Thyroid gland (tissue), 4 donors: Measurements from ENCODE around the gene GNG12. TPM values are rescaled to one million over a fixed set of nuclear protein-coding genes. Genes with fewer than 3 reads are reported as not detected.

Experiments
- DNase-seq, 2 donors: peaks; one replicate each; pipeline ENCODE4 v3.0.0-alpha.2; 2019
- H3K27ac ChIP-seq, 3 donors: fragments of 200-600 bp; sonication (generic); 1 replicate in 2 of 3; 2 replicates in 1 of 3; pipeline ENCODE4 v1.5.1; 2016 to 2019; ENCODE audit warnings: mild to moderate bottlenecking in 1 of 3, moderate library complexity in 1 of 3
- H3K27me3 ChIP-seq: fragments of 200-600 bp; sonication (generic); one replicate; pipeline ENCODE4 v1.5.1; 2019
- H3K36me3 ChIP-seq, 2 donors: fragments of 200-600 bp; sonication (generic); one replicate each; pipeline ENCODE4 v1.5.1; 2016 to 2019
- H3K4me1 ChIP-seq, 2 donors: fragments of 200-600 bp; sonication (generic); one replicate each; pipeline ENCODE4 v1.5.1; 2017 to 2019
- H3K4me3 ChIP-seq, 3 donors: fragments of 200-600 bp; sonication (generic); replicated peaks in 1 of 3; 1 replicate in 2 of 3; 2 replicates in 1 of 3; pipeline ENCODE4 v1.5.1; 2016; ENCODE audit warnings: mild to moderate bottlenecking in 1 of 3
- H3K9me3 ChIP-seq: fragments of 200-600 bp; sonication (generic); one replicate; pipeline ENCODE4 v1.5.1; 2017
- POLR2A ChIP-seq, 2 donors: fragments of 450-650 bp; IDR thresholded peaks; one replicate each; pipeline ENCODE4 v1.6.1; 2017; ENCODE audit warnings: antibody characterized with exemption in 2 of 2, mild to moderate bottlenecking in 2 of 2, moderate library complexity in 1 of 2
- WGBS, 2 donors: methylation state at CpG; one replicate each; pipeline ENCODE4 v1.1.5; 2017; 5-methylcytosine and 5-hydroxymethylcytosine counted together
- intact Hi-C: fragments of 100-400 bp; cut with DNase I; formaldehyde crosslinking; loops from one replicate; pipeline ENCODE4 v1.15.1; 2023
- total RNA-seq, 4 donors: library from RNA; depleted of rRNA; stranded (reverse); fragments of >200 nt; gene quantifications; one replicate each; pipeline ENCODE4 v1.2.3, GENCODE V29; 2016
- TF ChIP-seq, protein P1 (sequence below), 6 experiments: fragments of 200-600 bp in 3 of 6; fragments of 450-650 bp in 3 of 6; sonication (generic) in 3 of 6; IDR thresholded peaks; one replicate each; pipeline ENCODE4 v1.5.1; 2016 to 2019; ENCODE audit warnings: antibody characterized with exemption in 6 of 6, mild to moderate bottlenecking in 2 of 6, inconsistent platforms in 1 of 6, moderate library complexity in 1 of 6

GNG12 gene
- total RNA-seq, 4 donors from 2014 or later = 100 to 155 (median 127) TPM

DNA sequence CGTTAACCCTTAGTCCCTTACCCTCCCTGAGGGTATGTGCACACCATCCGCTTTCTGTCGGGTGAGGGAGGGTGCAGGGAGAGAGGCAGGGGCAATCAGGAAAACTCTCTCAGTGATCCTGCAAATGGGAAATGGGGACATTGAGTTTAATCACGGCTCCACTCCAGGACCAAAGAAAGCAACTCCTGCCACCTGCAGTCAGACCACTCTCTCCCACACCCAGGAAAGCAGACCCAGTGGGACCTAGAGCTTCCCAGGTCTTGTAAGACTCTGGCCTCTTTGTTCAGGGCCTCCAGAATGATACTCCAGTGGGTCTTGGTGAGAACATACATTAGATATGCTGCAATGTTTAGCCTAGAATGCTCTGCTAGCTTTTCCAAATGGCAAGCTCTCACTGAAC is 71.5 kb downstream of the GNG12 start:
- Histone ChIP-seq H3K4me1 (peaks cover 28 to 47% of the 10 kb centered on the region in 2 donors), H3K9me3 (no peaks in the 10 kb centered on the region), H3K27me3 (no peaks in the 10 kb centered on the region), H3K4me3 (no peak overlapping the region), H3K36me3 (no peaks in the 10 kb centered on the region), H3K27ac (peak overlapping the region in 2 of 3 donors; percentile 80 to 90)
- intact Hi-C loops = loop anchor here (5.0 to 10.0 kb wide), 2 partner anchors 234 to 353 kb away; no protein-coding TSS in a partner anchor
- no peak for TF ChIP-seq POLR2A (IDR thresholded peaks at IDR 0.05)
- TF ChIP-seq, protein P1, sequence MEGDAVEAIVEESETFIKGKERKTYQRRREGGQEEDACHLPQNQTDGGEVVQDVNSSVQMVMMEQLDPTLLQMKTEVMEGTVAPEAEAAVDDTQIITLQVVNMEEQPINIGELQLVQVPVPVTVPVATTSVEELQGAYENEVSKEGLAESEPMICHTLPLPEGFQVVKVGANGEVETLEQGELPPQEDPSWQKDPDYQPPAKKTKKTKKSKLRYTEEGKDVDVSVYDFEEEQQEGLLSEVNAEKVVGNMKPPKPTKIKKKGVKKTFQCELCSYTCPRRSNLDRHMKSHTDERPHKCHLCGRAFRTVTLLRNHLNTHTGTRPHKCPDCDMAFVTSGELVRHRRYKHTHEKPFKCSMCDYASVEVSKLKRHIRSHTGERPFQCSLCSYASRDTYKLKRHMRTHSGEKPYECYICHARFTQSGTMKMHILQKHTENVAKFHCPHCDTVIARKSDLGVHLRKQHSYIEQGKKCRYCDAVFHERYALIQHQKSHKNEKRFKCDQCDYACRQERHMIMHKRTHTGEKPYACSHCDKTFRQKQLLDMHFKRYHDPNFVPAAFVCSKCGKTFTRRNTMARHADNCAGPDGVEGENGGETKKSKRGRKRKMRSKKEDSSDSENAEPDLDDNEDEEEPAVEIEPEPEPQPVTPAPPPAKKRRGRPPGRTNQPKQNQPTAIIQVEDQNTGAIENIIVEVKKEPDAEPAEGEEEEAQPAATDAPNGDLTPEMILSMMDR (IDR thresholded peaks at IDR 0.05) = no peak
- WGBS, 2 donors = 87 to 93% methylated on average over 4 of the region's 4 CpGs
- DNase-seq = no peak

DNA sequence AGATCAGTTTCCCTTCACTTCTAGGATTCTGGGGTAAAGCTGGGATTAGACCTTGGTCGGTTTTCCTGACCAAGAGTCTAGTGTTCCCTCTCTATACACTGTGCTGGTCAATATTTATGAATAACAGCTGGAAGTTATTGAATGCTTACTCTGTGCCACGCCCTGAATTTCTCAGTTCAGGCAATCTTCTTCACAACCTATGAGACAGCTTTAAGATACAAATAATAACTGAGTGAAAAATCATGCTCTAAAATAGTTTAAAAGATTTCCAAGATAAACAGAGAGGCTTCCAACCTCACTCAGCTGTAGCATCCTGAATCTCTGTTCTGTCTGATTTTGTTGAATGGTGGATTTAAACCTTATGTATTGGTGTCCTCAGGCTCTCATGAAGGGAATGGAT is 72.2 kb downstream of the GNG12 start:
- Histone ChIP-seq H3K27ac (peak overlapping the region; percentile 67 to 90 (median 80)), H3K4me1 (peaks cover 28 to 47% of the 10 kb centered on the region in 2 donors), H3K36me3 (no peaks in the 10 kb centered on the region), H3K9me3 (no peaks in the 10 kb centered on the region), H3K27me3 (no peaks in the 10 kb centered on the region), H3K4me3 (no peak overlapping the region)
- intact Hi-C loops = loop anchor here (5.0 to 10.0 kb wide), 2 partner anchors 234 to 354 kb away; no protein-coding TSS in a partner anchor
- 76 to 86% methylated on average over 2 of the region's 2 CpGs for WGBS, 2 donors
- DNase-seq = no peak
- TF ChIP-seq, protein P1 (IDR thresholded peaks at IDR 0.05) = no peak
- TF ChIP-seq POLR2A (IDR thresholded peaks at IDR 0.05) = no peak

DNA sequence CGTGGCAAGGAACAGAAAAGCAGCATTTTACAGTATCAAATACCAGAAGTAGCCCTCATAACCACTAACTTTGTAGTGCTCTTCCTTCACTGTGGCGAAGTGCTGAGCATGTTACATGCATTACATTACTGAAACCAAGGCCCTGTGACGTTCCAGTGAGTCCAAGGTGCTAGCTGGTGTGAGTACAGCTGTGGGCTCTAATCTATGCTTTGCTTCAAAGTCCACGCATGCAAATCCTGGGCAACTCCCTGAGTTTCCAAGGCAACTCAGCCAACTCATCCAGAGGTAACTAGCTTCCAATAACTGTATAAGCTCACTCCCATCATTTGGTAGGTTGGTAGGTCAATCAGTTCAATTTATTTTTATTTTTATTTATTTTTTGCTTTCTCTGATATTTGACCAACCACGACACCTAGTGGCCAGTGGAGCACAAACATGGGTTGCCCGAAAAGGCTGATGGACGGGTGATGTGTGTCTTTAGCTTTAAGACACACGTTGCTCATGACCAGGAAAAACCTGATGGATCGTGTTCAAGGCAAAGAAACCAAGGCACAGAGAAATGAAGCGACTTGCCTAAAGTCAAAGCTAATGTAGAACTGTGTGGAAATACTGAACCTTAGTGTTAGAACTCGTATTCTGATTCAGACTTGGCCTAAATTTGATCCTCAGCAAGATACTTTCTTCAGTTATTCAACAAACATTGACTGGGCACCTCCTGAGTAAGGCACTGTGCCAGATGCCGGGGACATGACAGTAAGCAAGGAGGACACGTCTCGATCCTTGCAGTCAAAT is 73.0 kb downstream of the GNG12 start:
- DNase-seq = peak; percentile 65 to 74

DNA sequence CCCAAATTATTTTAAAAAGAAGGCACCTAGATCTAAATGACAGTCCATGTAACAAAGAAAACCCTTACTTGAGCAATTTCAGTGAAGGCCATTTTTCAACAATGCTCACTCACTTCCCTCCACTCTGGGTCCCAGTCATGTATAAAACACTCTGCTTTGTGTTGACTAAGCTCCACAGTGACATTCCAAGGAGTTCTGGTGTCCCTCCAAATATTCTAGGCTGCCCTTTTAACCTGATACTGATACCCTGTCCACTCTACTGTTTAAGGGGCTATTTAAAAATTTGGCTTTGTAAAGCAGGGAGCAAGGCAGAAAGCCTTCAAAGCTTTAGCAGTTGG is 73.6 kb downstream of the GNG12 start:
- H3K36me3 ChIP-seq = no peaks in the 10 kb centered on the region
- no peaks in the 10 kb centered on the region for H3K27me3 ChIP-seq
- H3K4me3 ChIP-seq = no peak overlapping the region
- peak; percentile 43 to 46 for DNase-seq
- TF ChIP-seq, protein P1 (IDR thresholded peaks at IDR 0.05) = no peak
- peak in 1 of 2 donors; percentile 16 for TF ChIP-seq POLR2A (IDR thresholded peaks at IDR 0.05)
- intact Hi-C loops = loop anchor here (5.0 to 10.0 kb wide), 4 partner anchors 75 to 355 kb away; partner anchors contain the start of gene GADD45A
- H3K27ac ChIP-seq = peak overlapping the region; percentile 67 to 90 (median 80)
- H3K4me1 ChIP-seq = peaks cover 30 to 57% of the 10 kb centered on the region in 2 donors
- H3K9me3 ChIP-seq = no peaks in the 10 kb centered on the region

More for the DNA sequence above, 73.0 kb downstream of the GNG12 start:
- Histone ChIP-seq H3K27ac (peak overlapping the region; percentile 67 to 90 (median 80)), H3K4me3 (no peak overlapping the region), H3K27me3 (no peaks in the 10 kb centered on the region), H3K4me1 (peaks cover 28 to 55% of the 10 kb centered on the region in 2 donors), H3K9me3 (no peaks in the 10 kb centered on the region), H3K36me3 (no peaks in the 10 kb centered on the region)
- 28 to 31% methylated on average over 14 of the region's 14 CpGs for WGBS, 2 donors
- TF ChIP-seq POLR2A (IDR thresholded peaks at IDR 0.05) = no peak
- TF ChIP-seq, protein P1 (IDR thresholded peaks at IDR 0.05) = peak; percentile 64 to 95 (median 74)
- intact Hi-C loops = loop anchor here (5.0 to 10.0 kb wide), 2 partner anchors 233 to 355 kb away; no protein-coding TSS in a partner anchor

DNA sequence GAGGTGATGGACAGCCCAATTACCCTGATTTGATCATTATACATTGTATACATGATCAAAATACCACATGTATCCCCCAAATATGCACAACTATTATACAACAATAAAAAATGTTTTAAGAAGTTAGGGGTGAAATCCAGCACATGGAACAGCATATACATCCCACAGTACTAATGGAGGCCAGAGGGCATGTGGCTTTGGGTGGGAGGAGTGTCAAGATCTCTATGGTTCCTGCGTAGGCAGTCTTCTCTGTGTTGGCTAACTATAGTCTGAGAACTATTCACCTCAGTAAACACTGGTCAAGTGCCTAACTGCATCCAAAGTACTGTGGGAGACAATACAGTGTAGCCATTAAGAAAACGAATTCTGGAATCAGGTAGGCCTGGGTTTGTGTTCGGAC is 74.2 kb downstream of the GNG12 start:
- H3K36me3 ChIP-seq = no peaks in the 10 kb centered on the region
- H3K4me3 ChIP-seq = no peak overlapping the region
- DNase-seq = no peak
- TF ChIP-seq POLR2A (IDR thresholded peaks at IDR 0.05) = no peak
- TF ChIP-seq, protein P1 (IDR thresholded peaks at IDR 0.05) = no peak
- intact Hi-C loops = loop anchor here (10.0 kb wide), 2 partner anchors 74 to 204 kb away; partner anchors contain the start of gene GADD45A
- H3K27me3 ChIP-seq = no peaks in the 10 kb centered on the region
- H3K9me3 ChIP-seq = no peaks in the 10 kb centered on the region
- peak overlapping the region; percentile 67 to 90 (median 80) for H3K27ac ChIP-seq
- H3K4me1 ChIP-seq = peaks cover 36 to 63% of the 10 kb centered on the region in 2 donors
- WGBS, 2 donors = 65 to 68% methylated on average over 3 of the region's 3 CpGs
